Measurements from ENCODE around the gene KRTAP9-7. TPM values are rescaled to one million over a fixed set of nuclear protein-coding genes. Genes with fewer than 3 reads are reported as not detected.

The KRTAP9-7 gene
- total and polyA plus RNA-seq, 4 donors: not detected

DNA sequence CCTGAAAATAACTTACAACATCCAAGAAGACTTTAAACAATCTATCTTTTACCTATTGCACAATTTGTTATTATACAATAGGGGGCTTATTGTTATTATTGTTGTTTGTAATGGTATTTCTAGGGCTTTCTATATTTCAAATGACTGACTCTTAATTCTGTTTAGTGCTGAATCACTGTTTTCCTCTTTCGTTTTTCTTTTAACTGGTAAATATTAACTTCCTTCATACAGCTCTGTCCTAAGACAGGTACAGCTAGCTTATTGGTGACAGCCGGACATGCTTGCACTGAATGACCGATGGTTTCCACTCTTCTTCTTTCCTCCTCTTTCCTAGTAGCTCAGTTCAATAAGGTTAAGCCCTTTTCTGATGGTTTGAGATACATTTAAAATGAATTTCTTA, 11.6 kb downstream of the KRTAP9-7 start (continued):
- TF ChIP-seq, protein P1, sequence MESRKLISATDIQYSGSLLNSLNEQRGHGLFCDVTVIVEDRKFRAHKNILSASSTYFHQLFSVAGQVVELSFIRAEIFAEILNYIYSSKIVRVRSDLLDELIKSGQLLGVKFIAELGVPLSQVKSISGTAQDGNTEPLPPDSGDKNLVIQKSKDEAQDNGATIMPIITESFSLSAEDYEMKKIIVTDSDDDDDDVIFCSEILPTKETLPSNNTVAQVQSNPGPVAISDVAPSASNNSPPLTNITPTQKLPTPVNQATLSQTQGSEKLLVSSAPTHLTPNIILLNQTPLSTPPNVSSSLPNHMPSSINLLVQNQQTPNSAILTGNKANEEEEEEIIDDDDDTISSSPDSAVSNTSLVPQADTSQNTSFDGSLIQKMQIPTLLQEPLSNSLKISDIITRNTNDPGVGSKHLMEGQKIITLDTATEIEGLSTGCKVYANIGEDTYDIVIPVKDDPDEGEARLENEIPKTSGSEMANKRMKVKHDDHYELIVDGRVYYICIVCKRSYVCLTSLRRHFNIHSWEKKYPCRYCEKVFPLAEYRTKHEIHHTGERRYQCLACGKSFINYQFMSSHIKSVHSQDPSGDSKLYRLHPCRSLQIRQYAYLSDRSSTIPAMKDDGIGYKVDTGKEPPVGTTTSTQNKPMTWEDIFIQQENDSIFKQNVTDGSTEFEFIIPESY (IDR thresholded peaks at IDR 0.05): no peak
- no peak for TF ChIP-seq GABPA (IDR thresholded peaks at IDR 0.05 in 1 of 2, conservative IDR thresholded peaks at IDR 0.05 in 1 of 2)

DNA sequence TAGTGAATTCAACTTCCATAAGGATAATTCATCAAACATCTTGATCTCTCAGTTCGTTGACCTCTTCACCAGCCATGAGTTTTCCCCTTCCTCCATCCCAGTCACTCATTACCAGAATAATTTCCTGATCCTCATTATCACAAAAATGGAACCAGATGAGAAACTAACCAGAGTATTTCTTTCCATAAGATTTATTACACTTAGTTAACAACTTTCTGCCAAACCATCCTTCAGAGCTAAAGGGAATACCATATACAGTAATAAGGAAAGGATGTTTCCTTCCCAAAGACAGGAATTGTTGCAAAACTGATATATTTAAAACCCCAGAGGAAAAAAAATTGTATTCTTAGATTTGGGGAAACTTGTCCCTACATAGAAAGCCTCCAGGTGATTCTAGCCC, 18.5 kb downstream of the KRTAP9-7 start:
- Histone ChIP-seq H3K9me3 (ENCODE audit: control insufficient read depth in 4 of 4, low read length in 3 of 4) (no peaks in the 10 kb centered on the region), H3K9ac (ENCODE audit: low read depth in 1 of 2, low read length in 2 of 2) (no peak overlapping the region), H3K27me3 (ENCODE audit: control insufficient read depth in 4 of 4, insufficient read depth in 4 of 4, low read length in 3 of 4) (no peaks in the 10 kb centered on the region), H3K4me1 (ENCODE audit: control insufficient read depth in 4 of 4, insufficient read depth in 4 of 4, low read length in 3 of 4) (no peaks in the 10 kb centered on the region), H3K27ac (ENCODE audit: low read depth in 1 of 2, low read length in 2 of 2) (no peak overlapping the region), H3K36me3 (ENCODE audit: control insufficient read depth in 4 of 4, insufficient read depth in 3 of 4, low read depth in 1 of 4, low read length in 3 of 4) (no peaks in the 10 kb centered on the region), H3K4me3 (ENCODE audit: low read depth in 1 of 3, low read length in 3 of 3) (no peak overlapping the region)
- TF ChIP-seq TAF1 (conservative IDR thresholded peaks at IDR 0.05) (no peak), HNF4G (IDR thresholded peaks at IDR 0.05) (no peak), RXRA (IDR thresholded peaks at IDR 0.05) (no peak)
- no peak for DNase-seq (ENCODE audit: low spot score)
- 60% methylated on average over 1 of the region's 1 CpG for WGBS

DNA sequence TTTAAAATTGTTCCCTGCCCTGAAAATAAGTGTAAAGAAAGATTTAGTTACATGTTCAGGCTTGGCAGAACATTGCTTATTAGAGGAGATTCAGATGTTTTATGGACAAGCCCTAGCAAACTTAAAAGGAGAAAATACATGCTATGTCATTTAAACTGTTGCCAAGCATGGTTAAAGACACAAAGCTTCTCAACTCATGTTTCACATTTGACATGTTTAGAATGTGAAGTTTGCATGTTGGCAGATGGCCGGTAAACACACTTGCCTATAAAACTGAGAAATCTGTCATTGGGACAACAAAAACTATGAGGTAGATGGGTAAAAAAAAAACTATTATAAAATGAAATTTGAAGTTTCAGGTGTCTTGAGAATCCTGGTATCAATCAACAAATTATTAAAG, 21.3 kb downstream of the KRTAP9-7 start:
- Histone ChIP-seq H3K27ac (ENCODE audit: low read depth in 1 of 2, low read length in 2 of 2) (no peak overlapping the region), H3K9me3 (ENCODE audit: control insufficient read depth in 4 of 4, low read length in 3 of 4) (no peaks in the 10 kb centered on the region), H3K4me3 (ENCODE audit: low read depth in 1 of 3, low read length in 3 of 3) (no peak overlapping the region), H3K9ac (ENCODE audit: low read depth in 1 of 2, low read length in 2 of 2) (no peak overlapping the region), H3K27me3 (ENCODE audit: control insufficient read depth in 4 of 4, insufficient read depth in 4 of 4, low read length in 3 of 4) (no peaks in the 10 kb centered on the region), H3K36me3 (ENCODE audit: control insufficient read depth in 4 of 4, insufficient read depth in 3 of 4, low read depth in 1 of 4, low read length in 3 of 4) (no peaks in the 10 kb centered on the region), H3K4me1 (ENCODE audit: control insufficient read depth in 4 of 4, insufficient read depth in 4 of 4, low read length in 3 of 4) (no peaks in the 10 kb centered on the region)
- no peak for DNase-seq (ENCODE audit: low spot score)
- TF ChIP-seq, protein P2, sequence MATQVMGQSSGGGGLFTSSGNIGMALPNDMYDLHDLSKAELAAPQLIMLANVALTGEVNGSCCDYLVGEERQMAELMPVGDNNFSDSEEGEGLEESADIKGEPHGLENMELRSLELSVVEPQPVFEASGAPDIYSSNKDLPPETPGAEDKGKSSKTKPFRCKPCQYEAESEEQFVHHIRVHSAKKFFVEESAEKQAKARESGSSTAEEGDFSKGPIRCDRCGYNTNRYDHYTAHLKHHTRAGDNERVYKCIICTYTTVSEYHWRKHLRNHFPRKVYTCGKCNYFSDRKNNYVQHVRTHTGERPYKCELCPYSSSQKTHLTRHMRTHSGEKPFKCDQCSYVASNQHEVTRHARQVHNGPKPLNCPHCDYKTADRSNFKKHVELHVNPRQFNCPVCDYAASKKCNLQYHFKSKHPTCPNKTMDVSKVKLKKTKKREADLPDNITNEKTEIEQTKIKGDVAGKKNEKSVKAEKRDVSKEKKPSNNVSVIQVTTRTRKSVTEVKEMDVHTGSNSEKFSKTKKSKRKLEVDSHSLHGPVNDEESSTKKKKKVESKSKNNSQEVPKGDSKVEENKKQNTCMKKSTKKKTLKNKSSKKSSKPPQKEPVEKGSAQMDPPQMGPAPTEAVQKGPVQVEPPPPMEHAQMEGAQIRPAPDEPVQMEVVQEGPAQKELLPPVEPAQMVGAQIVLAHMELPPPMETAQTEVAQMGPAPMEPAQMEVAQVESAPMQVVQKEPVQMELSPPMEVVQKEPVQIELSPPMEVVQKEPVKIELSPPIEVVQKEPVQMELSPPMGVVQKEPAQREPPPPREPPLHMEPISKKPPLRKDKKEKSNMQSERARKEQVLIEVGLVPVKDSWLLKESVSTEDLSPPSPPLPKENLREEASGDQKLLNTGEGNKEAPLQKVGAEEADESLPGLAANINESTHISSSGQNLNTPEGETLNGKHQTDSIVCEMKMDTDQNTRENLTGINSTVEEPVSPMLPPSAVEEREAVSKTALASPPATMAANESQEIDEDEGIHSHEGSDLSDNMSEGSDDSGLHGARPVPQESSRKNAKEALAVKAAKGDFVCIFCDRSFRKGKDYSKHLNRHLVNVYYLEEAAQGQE (IDR thresholded peaks at IDR 0.05): no peak
- TF ChIP-seq SP1 (IDR thresholded peaks at IDR 0.05) (no peak), RAD21 (IDR thresholded peaks at IDR 0.05) (no peak), HNF4G (IDR thresholded peaks at IDR 0.05) (no peak), FOXA1 (IDR thresholded peaks at IDR 0.05) (no peak), JUND (IDR thresholded peaks at IDR 0.05) (no peak), TAF1 (conservative IDR thresholded peaks at IDR 0.05) (no peak), EGR1 (IDR thresholded peaks at IDR 0.05; ENCODE audit: low read depth in 2 of 2) (no peak), HNF4A (conservative IDR thresholded peaks at IDR 0.05) (no peak), RXRA (IDR thresholded peaks at IDR 0.05) (no peak), NR2F2 (IDR thresholded peaks at IDR 0.05) (no peak), GABPA (IDR thresholded peaks at IDR 0.05 in 1 of 2, conservative IDR thresholded peaks at IDR 0.05 in 1 of 2) (no peak), YY1 (IDR thresholded peaks at IDR 0.05) (no peak)
- TF ChIP-seq, protein P3, sequence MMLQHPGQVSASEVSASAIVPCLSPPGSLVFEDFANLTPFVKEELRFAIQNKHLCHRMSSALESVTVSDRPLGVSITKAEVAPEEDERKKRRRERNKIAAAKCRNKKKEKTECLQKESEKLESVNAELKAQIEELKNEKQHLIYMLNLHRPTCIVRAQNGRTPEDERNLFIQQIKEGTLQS (IDR thresholded peaks at IDR 0.05): no peak
- TF ChIP-seq, protein P4, sequence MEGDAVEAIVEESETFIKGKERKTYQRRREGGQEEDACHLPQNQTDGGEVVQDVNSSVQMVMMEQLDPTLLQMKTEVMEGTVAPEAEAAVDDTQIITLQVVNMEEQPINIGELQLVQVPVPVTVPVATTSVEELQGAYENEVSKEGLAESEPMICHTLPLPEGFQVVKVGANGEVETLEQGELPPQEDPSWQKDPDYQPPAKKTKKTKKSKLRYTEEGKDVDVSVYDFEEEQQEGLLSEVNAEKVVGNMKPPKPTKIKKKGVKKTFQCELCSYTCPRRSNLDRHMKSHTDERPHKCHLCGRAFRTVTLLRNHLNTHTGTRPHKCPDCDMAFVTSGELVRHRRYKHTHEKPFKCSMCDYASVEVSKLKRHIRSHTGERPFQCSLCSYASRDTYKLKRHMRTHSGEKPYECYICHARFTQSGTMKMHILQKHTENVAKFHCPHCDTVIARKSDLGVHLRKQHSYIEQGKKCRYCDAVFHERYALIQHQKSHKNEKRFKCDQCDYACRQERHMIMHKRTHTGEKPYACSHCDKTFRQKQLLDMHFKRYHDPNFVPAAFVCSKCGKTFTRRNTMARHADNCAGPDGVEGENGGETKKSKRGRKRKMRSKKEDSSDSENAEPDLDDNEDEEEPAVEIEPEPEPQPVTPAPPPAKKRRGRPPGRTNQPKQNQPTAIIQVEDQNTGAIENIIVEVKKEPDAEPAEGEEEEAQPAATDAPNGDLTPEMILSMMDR (IDR thresholded peaks at IDR 0.05; ENCODE audit: low read depth, low read length, missing input control): no peak
- TF ChIP-seq, protein P1 (IDR thresholded peaks at IDR 0.05): no peak
- TF ChIP-seq, protein P5, sequence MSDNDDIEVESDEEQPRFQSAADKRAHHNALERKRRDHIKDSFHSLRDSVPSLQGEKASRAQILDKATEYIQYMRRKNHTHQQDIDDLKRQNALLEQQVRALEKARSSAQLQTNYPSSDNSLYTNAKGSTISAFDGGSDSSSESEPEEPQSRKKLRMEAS (IDR thresholded peaks at IDR 0.05): no peak
- 80% methylated on average over 1 of the region's 1 CpG for WGBS
